Fibroblast of gingiva (primary cell): ENCODE data around the gene ROR1.

Source experiments
- DNase-seq: peaks from one replicate; pipeline ENCODE4 v3.0.0-alpha.2; 2011; ENCODE audit warnings: low read depth

The ROR1 gene

GRCh38 chr1:63912643-63913042 is 138.8 kb downstream of the ROR1 start:
- no peak for DNase-seq

- no peak for DNase-seq
Observed at GRCh38 chr1:63913533-63913932, 139.7 kb downstream of the ROR1 start.

- no peak for DNase-seq
Observed at GRCh38 chr1:63914241-63914640, 140.4 kb downstream of the ROR1 start.

- no peak for DNase-seq
Observed at GRCh38 chr1:63914706-63915105, 140.9 kb downstream of the ROR1 start.

GRCh38 chr1:63915121-63915520 is 141.3 kb downstream of the ROR1 start:
- peak; percentile 26 for DNase-seq

GRCh38 chr1:63916485-63917360 is 142.9 kb downstream of the ROR1 start:
- DNase-seq, result no peak

- no peak for DNase-seq
Observed at GRCh38 chr1:63917571-63918417, 144.0 kb downstream of the ROR1 start.

GRCh38 chr1:63918418-63918945 is 144.7 kb downstream of the ROR1 start:
- peak; percentile 32 for DNase-seq

- DNase-seq, result peak; percentile 66
Observed at GRCh38 chr1:63920154-63921117, 146.6 kb downstream of the ROR1 start.

GRCh38 chr1:63921359-63921758 is 147.5 kb downstream of the ROR1 start:
- no peak for DNase-seq

GRCh38 chr1:63921802-63922201 is 148.0 kb downstream of the ROR1 start:
- DNase-seq, result no peak

- DNase-seq, result no peak
Observed at GRCh38 chr1:63922848-63923247, 149.0 kb downstream of the ROR1 start.

GRCh38 chr1:63923302-63923701 is 149.5 kb downstream of the ROR1 start:
- DNase-seq, result no peak

GRCh38 chr1:63924600-63924999 is 150.8 kb downstream of the ROR1 start:
- DNase-seq, result no peak

- peak; percentile 10 for DNase-seq
Observed at GRCh38 chr1:63928186-63929105, 154.6 kb downstream of the ROR1 start.

GRCh38 chr1:63929106-63929478 is 155.3 kb downstream of the ROR1 start:
- peak; percentile 59 for DNase-seq

GRCh38 chr1:63931468-63931867 is 157.7 kb downstream of the ROR1 start:
- peak; percentile 54 for DNase-seq

- no peak for DNase-seq
Observed at GRCh38 chr1:63934697-63935096, 160.9 kb downstream of the ROR1 start.

- peak; percentile 43 for DNase-seq
Observed at GRCh38 chr1:63935143-63935542, 161.3 kb downstream of the ROR1 start.

- no peak for DNase-seq
Observed at GRCh38 chr1:63935553-63935952, 161.7 kb downstream of the ROR1 start.

- DNase-seq, result no peak
Observed at GRCh38 chr1:63936276-63936675, 162.5 kb downstream of the ROR1 start.
